T-helper 1 cell treated with Interleukin-12 subunit alpha and Interleukin-12 subunit beta and Interleukin-4 antibody, amounts not matched to agents 30 μg/mL and 1 μg/mL, for 36 hours (primary cell): ENCODE results near the gene PAN2.
"Not testable (repeated sequence)": the region's sequence is repeated elsewhere in the genome, so short reads cannot be mapped to it uniquely, and the experiment has no call there.

ENCODE experiments used
- H3K27ac Mint-ChIP-seq: one replicate; pipeline ENCODE4 v1.8.0; 2021; ENCODE audit warnings: mild to moderate bottlenecking, mixed read lengths
- H3K27me3 Mint-ChIP-seq: one replicate; pipeline ENCODE4 v1.8.0; 2021; ENCODE audit warnings: low read depth, mixed read lengths
- H3K36me3 Mint-ChIP-seq: one replicate; pipeline ENCODE4 v1.8.0; 2021; ENCODE audit warnings: low read depth, mixed read lengths
- H3K4me1 Mint-ChIP-seq: one replicate; pipeline ENCODE4 v1.8.0; 2021; ENCODE audit warnings: low read depth, mixed read lengths
- H3K4me3 Mint-ChIP-seq: one replicate; pipeline ENCODE4 v1.8.0; 2021; ENCODE audit warnings: mild to moderate bottlenecking, moderate library complexity, mixed read lengths
- H3K9me3 Mint-ChIP-seq: one replicate; pipeline ENCODE4 v1.8.0; 2021; ENCODE audit warnings: mixed read lengths

PAN2 gene

DNA sequence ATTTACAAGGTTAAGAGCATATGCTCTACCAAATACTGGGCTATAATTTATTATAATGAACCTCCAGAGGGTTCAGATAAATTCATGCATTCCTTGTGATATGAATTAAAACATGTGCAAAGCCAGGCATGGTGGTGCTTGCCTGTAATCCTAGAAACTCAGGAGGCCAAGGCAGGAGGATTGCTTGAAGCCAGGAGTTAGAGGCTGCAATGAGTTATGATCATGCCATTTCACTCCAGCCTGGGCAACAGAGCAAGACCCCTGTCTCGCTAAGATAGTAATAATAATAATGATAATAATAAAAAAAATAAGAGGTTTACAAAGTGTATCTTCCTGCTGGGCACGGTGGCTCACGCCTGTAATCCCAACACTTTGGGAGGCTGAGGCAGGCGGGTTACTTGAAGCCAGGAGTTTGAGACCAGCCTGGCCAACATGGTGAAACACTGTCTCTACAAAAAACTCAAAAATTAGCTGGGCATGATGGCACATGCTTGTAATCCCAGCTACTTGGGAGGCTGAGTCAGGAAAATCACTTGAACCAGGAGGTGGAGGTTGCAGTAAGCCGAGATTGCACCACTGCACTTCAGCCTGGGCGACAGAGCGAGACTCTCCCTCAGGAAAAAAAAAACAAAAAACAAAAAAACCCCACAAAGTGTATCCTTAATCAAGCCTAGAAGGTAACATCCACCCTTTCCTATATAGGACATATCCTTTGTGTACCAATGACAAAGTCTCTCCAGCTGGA, 26.4 kb downstream of the PAN2 start:
- H3K9me3 Mint-ChIP-seq, result no peaks in the 10 kb centered on the region
- H3K27me3 Mint-ChIP-seq, result no peaks in the 10 kb centered on the region
- no peak overlapping the region for H3K27ac Mint-ChIP-seq
- H3K4me3 Mint-ChIP-seq, result no peak overlapping the region
- H3K4me1 Mint-ChIP-seq, result peaks cover 3% of the 10 kb centered on the region
- H3K36me3 Mint-ChIP-seq, result peaks cover 19% of the 10 kb centered on the region

DNA sequence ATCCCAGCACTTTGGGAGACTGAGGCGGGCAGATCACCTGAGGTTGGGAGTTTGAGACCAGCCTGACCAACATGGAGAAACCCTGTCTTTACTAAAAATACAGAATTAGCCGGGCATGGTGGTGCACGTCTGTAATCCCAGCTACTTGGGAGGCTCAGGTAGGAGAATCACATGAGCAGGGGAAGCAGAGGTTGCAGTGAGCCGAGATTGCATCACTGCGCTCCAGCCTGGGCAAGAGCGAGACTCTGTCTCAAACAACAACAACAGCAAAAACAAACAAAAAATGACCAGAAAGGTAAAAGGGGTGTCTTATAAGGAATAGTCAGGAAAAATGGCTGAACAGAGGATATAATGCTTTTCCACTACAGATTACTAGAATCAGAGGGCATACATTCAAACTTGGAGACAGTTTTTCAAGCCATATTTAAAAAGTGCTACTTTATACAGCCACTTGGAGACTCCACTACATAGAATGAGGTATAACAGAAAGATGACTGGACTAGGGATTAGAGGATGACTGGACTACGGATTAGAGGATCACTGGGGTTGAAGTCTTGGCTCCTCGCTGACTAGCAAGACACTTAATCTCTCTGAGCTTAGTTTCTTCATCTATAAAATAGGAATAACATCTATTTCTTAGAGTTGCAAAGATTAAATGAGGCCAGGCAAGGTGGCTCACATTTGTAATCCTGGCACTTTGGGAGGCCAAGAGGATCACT, 28.8 kb downstream of the PAN2 start:
- Mint-ChIP-seq H3K27me3 (no peaks in the 10 kb centered on the region), H3K27ac (no peak overlapping the region), H3K36me3 (peaks cover 14% of the 10 kb centered on the region), H3K9me3 (no peaks in the 10 kb centered on the region), H3K4me1 (peaks cover 19% of the 10 kb centered on the region), H3K4me3 (no peak overlapping the region)

- Mint-ChIP-seq H3K4me3 (no peak overlapping the region), H3K27me3 (no peaks in the 10 kb centered on the region), H3K27ac (no peak overlapping the region), H3K9me3 (no peaks in the 10 kb centered on the region), H3K4me1 (peaks cover 19% of the 10 kb centered on the region), H3K36me3 (peaks cover 10% of the 10 kb centered on the region)
Measured at GRCh38 chr12:56304276-56304675, 29.5 kb downstream of the PAN2 start.

DNA sequence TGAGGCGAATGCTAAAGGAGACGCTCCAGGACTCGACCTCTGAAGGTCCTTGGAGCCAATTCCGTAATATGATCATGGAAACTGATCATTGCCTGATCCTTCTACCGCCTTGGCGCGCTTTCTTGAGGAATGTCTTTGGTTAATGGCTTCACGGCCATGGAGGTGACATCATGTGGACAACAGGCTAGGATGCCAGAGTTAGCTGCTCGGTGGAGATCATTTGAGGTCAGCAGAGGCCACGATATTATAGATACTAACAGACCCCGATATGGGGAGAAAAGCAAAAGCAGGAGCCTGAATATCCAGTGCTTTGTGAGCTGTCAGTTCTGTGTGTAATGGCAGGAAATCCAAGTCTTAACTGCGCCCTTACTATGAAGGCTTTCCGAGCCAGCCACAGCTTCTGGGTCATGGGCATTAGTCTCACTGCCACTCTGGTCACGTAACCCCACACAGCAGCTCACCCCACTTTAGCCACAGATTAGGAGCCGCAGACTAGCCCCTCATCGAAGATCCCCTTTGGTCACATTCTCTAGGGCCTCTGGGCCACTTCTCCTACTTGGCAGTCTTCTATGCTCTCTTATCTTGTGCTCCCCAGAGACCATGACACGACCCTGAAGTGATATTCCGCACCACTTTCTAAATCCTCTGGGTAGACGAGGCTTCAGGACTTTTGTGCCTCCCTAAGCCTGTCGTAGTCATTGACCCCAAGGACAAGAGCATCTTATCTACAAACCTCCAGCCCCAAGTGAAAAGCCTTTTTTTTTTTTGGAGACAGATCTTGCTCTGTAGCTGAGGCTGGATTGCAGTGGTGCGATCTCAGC, 32.9 kb downstream of the PAN2 start:
- Mint-ChIP-seq H3K36me3 (peaks cover 17% of the 10 kb centered on the region), H3K27ac (peak overlapping the region; percentile 91), H3K27me3 (no peaks in the 10 kb centered on the region), H3K9me3 (no peaks in the 10 kb centered on the region), H3K4me1 (peaks cover 36% of the 10 kb centered on the region), H3K4me3 (peak overlapping the region; percentile 96)

- Mint-ChIP-seq H3K4me3 (peak within 1 kb of the TSS; percentile 96), H3K9me3 (no peaks in the 10 kb centered on the region), H3K4me1 (peaks cover 36% of the 10 kb centered on the region), H3K36me3 (peaks cover 15% of the 10 kb centered on the region), H3K27ac (peak within 1 kb of the TSS; percentile 91), H3K27me3 (no peaks in the 10 kb centered on the region)
Measured at GRCh38 chr12:56299853-56300643, 33.8 kb downstream of the PAN2 start, which contains the start of gene CS. TSS of gene CS (minus strand) at chr12:56300330. CDS start at chr12:56300201, 129 bp downstream.

- peak overlapping the region; percentile 91 for H3K27ac Mint-ChIP-seq
- H3K4me3 Mint-ChIP-seq, result peak overlapping the region; percentile 96
- H3K27me3 Mint-ChIP-seq, result no peaks in the 10 kb centered on the region
- peaks cover 13% of the 10 kb centered on the region for H3K36me3 Mint-ChIP-seq
- no peaks in the 10 kb centered on the region for H3K9me3 Mint-ChIP-seq
- H3K4me1 Mint-ChIP-seq, result peaks cover 36% of the 10 kb centered on the region
Measured at GRCh38 chr12:56299308-56299852, 34.4 kb downstream of the PAN2 start.

DNA sequence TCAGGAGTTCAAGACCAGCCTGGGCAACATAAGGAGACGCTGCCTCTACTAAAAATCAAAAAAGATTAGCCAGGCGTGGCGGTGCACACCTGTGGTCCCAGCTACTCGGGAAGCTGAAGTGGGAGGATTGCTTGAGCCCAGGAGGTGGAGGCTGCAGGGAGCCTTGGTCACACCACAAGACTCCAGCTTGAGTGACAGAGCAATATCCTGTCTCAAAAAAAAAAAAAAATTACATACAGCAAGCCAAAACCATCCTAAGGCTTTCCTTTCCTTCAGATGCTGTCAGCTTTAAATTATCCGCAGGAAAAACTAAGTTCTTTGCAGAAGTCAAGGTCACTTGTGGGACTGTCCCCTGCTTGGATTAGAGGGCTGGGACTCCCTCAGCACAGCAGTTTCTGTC, 35.0 kb downstream of the PAN2 start:
- Mint-ChIP-seq H3K27ac (peak overlapping the region; percentile 91), H3K36me3 (peaks cover 16% of the 10 kb centered on the region), H3K27me3 (no peaks in the 10 kb centered on the region), H3K4me3 (peak overlapping the region; percentile 96), H3K9me3 (no peaks in the 10 kb centered on the region), H3K4me1 (peaks cover 36% of the 10 kb centered on the region)

DNA sequence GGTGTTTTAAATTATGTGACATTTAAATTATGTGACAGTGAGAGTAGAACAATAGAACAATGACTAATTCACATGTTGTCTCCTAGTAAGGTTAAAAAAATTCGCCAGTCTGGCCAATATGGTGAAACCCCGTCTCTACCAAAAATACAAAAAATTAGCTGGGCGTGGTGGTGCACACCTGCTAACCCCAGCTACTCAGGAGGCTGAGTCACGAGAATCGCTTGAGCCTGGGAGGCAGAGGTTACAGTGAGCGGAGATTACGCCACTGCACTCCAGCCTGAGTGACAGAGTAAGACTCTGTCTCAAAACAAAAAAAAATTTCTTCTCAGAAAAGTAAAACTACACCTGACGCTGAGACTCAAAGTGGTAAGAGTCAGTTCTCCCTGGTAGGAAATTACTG, 36.4 kb downstream of the PAN2 start:
- Mint-ChIP-seq H3K4me3 (peak overlapping the region; percentile 21), H3K9me3 (no peaks in the 10 kb centered on the region), H3K4me1 (peaks cover 37% of the 10 kb centered on the region), H3K27ac (no peak overlapping the region), H3K27me3 (no peaks in the 10 kb centered on the region), H3K36me3 (peaks cover 15% of the 10 kb centered on the region)

GRCh38 chr12:56296295-56296694, 37.5 kb downstream of the PAN2 start:
- Mint-ChIP-seq H3K9me3 (no peaks in the 10 kb centered on the region), H3K4me1 (peaks cover 33% of the 10 kb centered on the region), H3K27ac (peak overlapping the region; percentile 10), H3K36me3 (peaks cover 13% of the 10 kb centered on the region), H3K4me3 (no peak overlapping the region), H3K27me3 (no peaks in the 10 kb centered on the region)

GRCh38 chr12:56293795-56294194, 40.0 kb downstream of the PAN2 start:
- no peak overlapping the region for H3K27ac Mint-ChIP-seq

GRCh38 chr12:56288705-56289387, 45.0 kb downstream of the PAN2 start:
- H3K4me3 Mint-ChIP-seq, result no peak overlapping the region
- H3K36me3 Mint-ChIP-seq, result peaks cover 23% of the 10 kb centered on the region
- H3K9me3 Mint-ChIP-seq, result no peaks in the 10 kb centered on the region
- no peak overlapping the region for H3K27ac Mint-ChIP-seq
- peaks cover 19% of the 10 kb centered on the region for H3K4me1 Mint-ChIP-seq
- H3K27me3 Mint-ChIP-seq, result no peaks in the 10 kb centered on the region

More at GRCh38 chr12:56293795-56294194, 40.0 kb downstream of the PAN2 start:
- Mint-ChIP-seq H3K4me3 (no peak overlapping the region), H3K36me3 (peaks cover 21% of the 10 kb centered on the region), H3K9me3 (no peaks in the 10 kb centered on the region), H3K27me3 (no peaks in the 10 kb centered on the region), H3K4me1 (peaks cover 27% of the 10 kb centered on the region)

GRCh38 chr12:56286044-56286830, 47.6 kb downstream of the PAN2 start:
- H3K9me3 Mint-ChIP-seq, result no peaks in the 10 kb centered on the region
- H3K36me3 Mint-ChIP-seq, result peaks cover 35% of the 10 kb centered on the region
- H3K4me3 Mint-ChIP-seq, result no peak overlapping the region
- H3K4me1 Mint-ChIP-seq, result peaks cover 11% of the 10 kb centered on the region
- H3K27ac Mint-ChIP-seq, result no peak overlapping the region
- H3K27me3 Mint-ChIP-seq, result no peaks in the 10 kb centered on the region

- H3K36me3 Mint-ChIP-seq, result peaks cover 35% of the 10 kb centered on the region
- not testable (repeated sequence) for H3K4me3 Mint-ChIP-seq, H3K27ac Mint-ChIP-seq, H3K27me3 Mint-ChIP-seq, H3K9me3 Mint-ChIP-seq, H3K4me1 Mint-ChIP-seq
Measured at GRCh38 chr12:56284263-56284662, 49.5 kb downstream of the PAN2 start.
